H9 (cell line): ENCODE results near the gene FBXL14. TPM values are rescaled to one million over a fixed set of nuclear protein-coding genes. Genes with fewer than 3 reads are reported as not detected.

Source experiments
- DNase-seq: peaks from one replicate; pipeline ENCODE4 v3.0.0-alpha.2; 2017
- H2AFZ ChIP-seq: one replicate; pipeline ENCODE4 v1.6.1; 2013; ENCODE audit warnings: mild to moderate bottlenecking, low read length, control low read depth, moderate library complexity
- H2AK5ac ChIP-seq: 2 replicates; pipeline ENCODE4 v1.6.1; 2013; ENCODE audit warnings: low read length, control low read depth, mixed read lengths; ENCODE audit not compliant: insufficient read length
- H2BK120ac ChIP-seq: one replicate; pipeline ENCODE4 v1.6.1; 2013; ENCODE audit warnings: low read depth, mild to moderate bottlenecking, low read length, control low read depth, inconsistent platforms; ENCODE audit not compliant: poor library complexity, severe bottlenecking
- H2BK12ac ChIP-seq: 2 replicates; pipeline ENCODE4 v1.6.1; 2013; ENCODE audit warnings: low read length, control low read depth, mixed read lengths, low read depth; ENCODE audit not compliant: insufficient read length
- H2BK15ac ChIP-seq: 2 replicates; pipeline ENCODE4 v1.6.1; 2013; ENCODE audit warnings: low read depth, low read length, control low read depth
- H2BK20ac ChIP-seq: one replicate; pipeline ENCODE4 v1.6.1; 2013; ENCODE audit warnings: low read depth, mild to moderate bottlenecking, low read length, control low read depth, inconsistent platforms; ENCODE audit not compliant: poor library complexity, severe bottlenecking
- H2BK5ac ChIP-seq: 2 replicates; pipeline ENCODE4 v1.6.1; 2013; ENCODE audit warnings: low read length, control low read depth, mixed read lengths; ENCODE audit not compliant: insufficient read length
- H3K14ac ChIP-seq: 2 replicates; pipeline ENCODE4 v1.6.1; 2013; ENCODE audit warnings: low read length, control low read depth; ENCODE audit not compliant: insufficient read depth
- H3K18ac ChIP-seq: 2 replicates; pipeline ENCODE4 v1.6.1; 2013; ENCODE audit warnings: low read depth, mild to moderate bottlenecking, mixed read lengths, low read length, control low read depth; ENCODE audit not compliant: insufficient read length
- H3K23ac ChIP-seq: 2 replicates; pipeline ENCODE4 v1.6.1; 2013; ENCODE audit warnings: low read length, control low read depth, mixed read lengths, low read depth; ENCODE audit not compliant: insufficient read length
- H3K23me2 ChIP-seq: 2 replicates; pipeline ENCODE4 v1.6.1; 2013; ENCODE audit warnings: low read depth, mild to moderate bottlenecking, mixed read lengths, low read length, control low read depth; ENCODE audit not compliant: insufficient read length, poor library complexity, severe bottlenecking
- H3K27ac ChIP-seq: 2 replicates; pipeline ENCODE4 v1.5.1; 2013; ENCODE audit warnings: low read length, control low read depth, mixed read lengths, low read depth; ENCODE audit not compliant: insufficient read length
- H3K27me3 ChIP-seq: 2 replicates; pipeline ENCODE4 v1.6.1; 2013; ENCODE audit warnings: low read length, control low read depth, inconsistent platforms; ENCODE audit not compliant: insufficient read depth
- H3K4ac ChIP-seq: 2 replicates; pipeline ENCODE4 v1.6.1; 2013; ENCODE audit warnings: low read depth, mild to moderate bottlenecking, control low read depth, inconsistent platforms, low read length, moderate library complexity
- H3K4me1 ChIP-seq: 2 replicates; pipeline ENCODE4 v1.6.1; 2013; ENCODE audit warnings: low read length, control low read depth, inconsistent platforms; ENCODE audit not compliant: insufficient read depth
- H3K4me2 ChIP-seq: 2 replicates; pipeline ENCODE4 v1.6.1; 2013; ENCODE audit warnings: low read length, control low read depth, mixed read lengths; ENCODE audit not compliant: insufficient read length, insufficient read depth
- H3K56ac ChIP-seq: 2 replicates; pipeline ENCODE4 v1.6.1; 2013; ENCODE audit warnings: low read depth, mild to moderate bottlenecking, mixed read lengths, low read length, control low read depth; ENCODE audit not compliant: insufficient read length
- H3K79me1 ChIP-seq: 2 replicates; pipeline ENCODE4 v1.6.1; 2013; ENCODE audit warnings: low read depth, mild to moderate bottlenecking, moderate library complexity, low read length, control low read depth, inconsistent platforms; ENCODE audit not compliant: insufficient read depth, poor library complexity, severe bottlenecking
- H3K79me2 ChIP-seq: 2 replicates; pipeline ENCODE4 v1.6.1; 2013; ENCODE audit warnings: low read length, control low read depth, inconsistent platforms; ENCODE audit not compliant: insufficient read depth
- H3K9ac ChIP-seq: 2 replicates; pipeline ENCODE4 v1.6.1; 2013; ENCODE audit warnings: low read length, control low read depth, mixed read lengths; ENCODE audit not compliant: insufficient read length; ENCODE audit errors: extremely low read depth
- H3K9me3 ChIP-seq: one replicate; pipeline ENCODE4 v1.6.1; 2013; ENCODE audit warnings: low read depth, low read length, inconsistent platforms; ENCODE audit not compliant: control insufficient read depth
- H3T11ph ChIP-seq: one replicate; pipeline ENCODE4 v1.6.1; 2013; ENCODE audit warnings: mild to moderate bottlenecking, low read length, control low read depth, inconsistent platforms
- H4K20me1 ChIP-seq: one replicate; pipeline ENCODE4 v1.6.1; 2013; ENCODE audit not compliant: control insufficient read depth, insufficient read length, insufficient read depth
- H4K5ac ChIP-seq: 2 replicates; pipeline ENCODE4 v1.6.1; 2013; ENCODE audit warnings: low read depth, mild to moderate bottlenecking, mixed read lengths, low read length, control low read depth; ENCODE audit not compliant: insufficient read length
- H4K8ac ChIP-seq: replicated peaks from 2 replicates; pipeline ENCODE4 v1.6.1; 2013; ENCODE audit warnings: low read length, control low read depth, mixed read lengths, low read depth; ENCODE audit not compliant: insufficient read length
- H4K91ac ChIP-seq: 2 replicates; pipeline ENCODE4 v1.6.1; 2013; ENCODE audit warnings: low read depth, mild to moderate bottlenecking, moderate library complexity, mixed read lengths, low read length, control low read depth; ENCODE audit not compliant: insufficient read length
- H3K27ac Mint-ChIP-seq, 3 experiments: 2 replicates in 2 of 3; 3 replicates in 1 of 3; pipeline ENCODE4 v1.8.0; 2020 to 2021; ENCODE audit warnings: mixed read lengths in 3 of 3, mild to moderate bottlenecking in 1 of 3, moderate library complexity in 1 of 3
- H3K27me3 Mint-ChIP-seq: 2 replicates; pipeline ENCODE4 v1.8.0; 2021; ENCODE audit warnings: low read depth, mild to moderate bottlenecking, moderate library complexity, mixed read lengths
- H3K36me3 Mint-ChIP-seq, 3 experiments: 2 replicates in 2 of 3; 3 replicates in 1 of 3; pipeline ENCODE4 v1.8.0; 2020 to 2021; ENCODE audit warnings: low read depth in 3 of 3, mixed read lengths in 3 of 3; ENCODE audit not compliant: insufficient read depth in 1 of 3
- H3K4me1 Mint-ChIP-seq, 2 experiments: 2 replicates each; pipeline ENCODE4 v1.8.0; 2020; ENCODE audit warnings: mixed read lengths in 2 of 2
- H3K4me3 Mint-ChIP-seq, 2 experiments: 2 replicates in 1 of 2; 3 replicates in 1 of 2; pipeline ENCODE4 v1.8.0; 2020 to 2021; ENCODE audit warnings: mild to moderate bottlenecking in 2 of 2, mixed read lengths in 2 of 2, moderate library complexity in 1 of 2
- H3K9me3 Mint-ChIP-seq, 2 experiments: 2 replicates in 1 of 2; 3 replicates in 1 of 2; pipeline ENCODE4 v1.8.0; 2020; ENCODE audit warnings: mild to moderate bottlenecking in 2 of 2, mixed read lengths in 2 of 2, moderate library complexity in 1 of 2
- CTCF ChIP-seq: fragments of 200-600 bp; sonication (generic); conservative IDR thresholded peaks from 3 replicates; pipeline ENCODE4 v1.8.0; 2021; ENCODE audit warnings: antibody characterized with exemption, mild to moderate bottlenecking
- WGBS: extraction: QIAGEN DNeasy Blood & Tissue Kit; methylation state at CpG from one replicate; pipeline ENCODE4 v1.1.7; 2013; ENCODE audit warnings: missing lambda C conversion rate, low lambda C conversion rate, mixed read lengths; ENCODE audit not compliant: insufficient read length; ENCODE audit errors: extremely low coverage; 5-methylcytosine and 5-hydroxymethylcytosine counted together
- total RNA-seq: library from RNA; stranded (reverse); gene quantifications from 2 replicates; pipeline ENCODE4 v1.2.1, GENCODE V29; 2021

FBXL14 gene
- total RNA-seq, 1 experiment from 2014 or later = 15.6 TPM

- H3K79me2 ChIP-seq = no peaks in the 10 kb centered on the region
- no peak overlapping the region for H2BK5ac ChIP-seq
- no peaks in the 10 kb centered on the region for H4K20me1 ChIP-seq
- no peaks in the 10 kb centered on the region for H3K4me1 ChIP-seq
- no peak overlapping the region for H2BK12ac ChIP-seq
- no peaks in the 10 kb centered on the region for H3K23me2 ChIP-seq
- H3K27me3 ChIP-seq = no peaks in the 10 kb centered on the region; the same call in 1 of the 2 replicates
- TF ChIP-seq CTCF = peak; percentile 98
- H4K8ac ChIP-seq = no peak overlapping the region
- H3K14ac ChIP-seq = no peak overlapping the region
- no peak overlapping the region for H2BK15ac ChIP-seq
- Mint-ChIP-seq H3K27me3 (peaks cover 79% of the 10 kb centered on the region), H3K4me3 (no peak overlapping the region), H3K9me3 (no peaks in the 10 kb centered on the region), H3K4me1 (peaks cover 20 to 38% of the 10 kb centered on the region in 2 experiments), H3K27ac (0 out of 7 replicates have a peak overlapping the region, but pooled peaks of 1 of the 3 experiments have one; percentile 25), H3K36me3 (no peaks in the 10 kb centered on the region)
- WGBS = no CpG with 5 or more reads among the region's 6 CpGs
- no peak overlapping the region for H3K23ac ChIP-seq
- H2AFZ ChIP-seq = no peak overlapping the region
- H2BK20ac ChIP-seq = no peak overlapping the region
- H3K9ac ChIP-seq = no peak overlapping the region
- no peak overlapping the region for H4K91ac ChIP-seq
- H2BK120ac ChIP-seq = no peak overlapping the region
- H3T11ph ChIP-seq = no peak overlapping the region
- no peak overlapping the region for H3K4me2 ChIP-seq
- H4K5ac ChIP-seq = no peak overlapping the region
- H3K27ac ChIP-seq = no peak overlapping the region
- H3K56ac ChIP-seq = no peak overlapping the region
- no peak overlapping the region for H2AK5ac ChIP-seq
- DNase-seq = peak; percentile 74
- no peaks in the 10 kb centered on the region for H3K79me1 ChIP-seq
- no peak overlapping the region for H3K4ac ChIP-seq
- no peaks in the 10 kb centered on the region for H3K9me3 ChIP-seq
- no peak overlapping the region for H3K18ac ChIP-seq
These were observed 10.8 kb downstream of the FBXL14 start for GRCh38 chr12:1583421-1584078.
